Myocyte (in vitro differentiated cells): ENCODE results near the gene PHTF2. TPM values are rescaled to one million over a fixed set of nuclear protein-coding genes. Genes with fewer than 3 reads are reported as not detected.
"Not testable (repeated sequence)": the region's sequence is repeated elsewhere in the genome, so short reads cannot be mapped to it uniquely, and the experiment has no call there.

Experiments used
- DNase-seq: peaks from one replicate; pipeline ENCODE4 v3.0.0-alpha.2; 2012; ENCODE audit warnings: low read depth
- polyA plus RNA-seq: library from polyadenylated mRNA; unstranded; fragments of >200 nt; gene quantifications from one replicate; pipeline ENCODE4 v1.2.1, GENCODE V29; 2012; ENCODE audit warnings: missing spikeins
- total RNA-seq: library from RNA; depleted of rRNA; stranded (reverse); fragments of >200 nt; gene quantifications from 2 replicates; pipeline ENCODE4 v1.2.3, GENCODE V29; 2014

The PHTF2 gene
- total RNA-seq = 31.2 and 33.4 TPM in 2 replicates
- polyA plus RNA-seq = 16.5 TPM

DNA sequence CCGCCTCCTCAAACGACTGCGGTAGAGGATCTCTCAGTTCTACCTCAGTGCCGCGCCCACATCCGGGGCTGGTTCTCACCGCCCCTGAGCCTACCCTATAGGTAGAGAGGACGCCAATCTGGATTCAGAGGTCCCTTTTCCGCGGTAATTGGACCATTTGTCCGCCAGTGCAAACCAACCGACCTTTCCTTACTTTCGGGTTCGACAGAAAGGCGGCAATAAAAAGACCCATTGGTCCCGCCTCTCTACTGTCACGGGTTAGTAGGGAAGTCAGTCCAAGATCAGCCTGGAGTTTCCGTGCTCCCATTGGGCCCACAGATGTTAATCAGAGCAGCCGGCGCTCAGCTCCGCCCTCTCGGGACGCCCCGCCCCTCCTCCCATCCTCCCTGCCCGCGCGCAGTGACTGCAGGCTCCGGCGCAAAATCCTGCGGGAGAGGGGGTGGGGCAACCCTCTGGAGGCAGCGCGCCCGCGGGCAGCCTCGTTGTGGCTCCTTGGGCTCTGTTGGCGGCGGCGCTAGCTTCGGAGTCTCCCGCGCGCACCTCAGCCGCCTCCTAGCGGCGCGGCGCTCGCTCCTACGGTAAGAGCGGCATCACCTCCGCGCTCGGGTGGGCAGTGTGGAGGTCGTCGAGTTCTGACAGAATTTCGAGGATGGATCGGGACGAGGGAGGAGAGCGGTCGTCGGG, at the start of gene PHTF2, which contains the start of gene TMEM60:
Gene PHTF2 (plus strand): TSS at position 380 of the 684 bp plus-strand sequence.
Gene TMEM60 (minus strand): TSS at position 41 of the 684 bp plus-strand sequence. CDS start 4,061 bp downstream, outside the sequence.
- DNase-seq = peak; percentile 100

DNA sequence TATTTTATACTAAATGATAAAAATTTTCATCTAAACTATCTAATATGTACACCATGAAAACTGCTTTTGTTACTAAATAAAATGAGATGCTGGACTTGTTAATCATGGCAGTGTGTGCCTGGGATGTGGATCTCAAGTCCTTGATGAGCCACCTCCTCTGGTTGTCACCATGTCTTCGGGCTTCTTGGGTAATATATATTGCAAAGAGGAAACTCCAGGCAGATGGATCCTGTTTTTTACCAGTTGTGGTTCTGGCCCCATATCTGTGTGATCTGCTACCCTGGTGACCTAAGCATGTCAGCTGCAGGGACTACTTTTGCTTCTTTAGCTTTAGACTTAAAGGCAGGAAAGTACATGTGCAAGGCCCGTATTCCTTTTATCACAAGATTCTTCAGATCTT, 46.6 kb upstream of the PHTF2 start:
- no peak for DNase-seq

DNA sequence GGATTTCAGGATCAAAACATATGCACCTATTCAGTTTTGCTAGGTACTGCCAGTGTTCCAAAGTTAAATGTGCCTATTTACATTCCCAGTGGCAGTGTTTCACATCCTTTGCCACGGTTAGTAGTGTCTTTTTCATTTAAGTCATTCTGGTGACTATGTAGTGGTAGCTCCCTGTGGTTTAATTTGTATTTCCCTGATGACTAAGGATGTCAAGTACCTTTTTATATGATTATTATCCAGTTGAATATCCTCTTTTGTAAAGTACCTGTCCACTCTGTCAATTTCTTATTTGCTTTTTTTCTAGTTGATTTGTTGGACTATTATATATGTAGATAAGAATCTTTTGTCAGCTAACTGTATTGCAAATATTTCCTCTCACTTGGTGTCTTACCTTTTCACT, 45.4 kb upstream of the PHTF2 start:
- no peak for DNase-seq

DNA sequence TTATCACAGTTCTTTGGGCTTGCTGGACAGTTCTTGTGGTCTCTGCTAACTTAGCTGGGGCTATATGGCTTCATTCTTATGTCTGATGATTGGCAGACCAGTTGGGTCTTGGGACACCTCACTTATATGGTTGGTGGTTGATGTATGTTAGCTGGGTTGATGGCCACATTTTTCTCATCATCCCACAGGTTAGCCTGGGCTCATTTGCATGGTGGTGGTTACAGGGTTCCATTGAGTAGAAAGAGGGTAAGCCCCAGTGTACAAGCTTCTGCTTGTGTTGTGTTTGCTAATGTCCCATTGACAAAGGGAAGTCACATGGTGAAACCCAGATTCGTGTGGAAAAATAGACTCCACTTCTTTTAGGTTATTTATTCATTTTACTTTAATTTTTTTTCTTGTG, 41.0 kb upstream of the PHTF2 start:
- DNase-seq = no peak

DNA sequence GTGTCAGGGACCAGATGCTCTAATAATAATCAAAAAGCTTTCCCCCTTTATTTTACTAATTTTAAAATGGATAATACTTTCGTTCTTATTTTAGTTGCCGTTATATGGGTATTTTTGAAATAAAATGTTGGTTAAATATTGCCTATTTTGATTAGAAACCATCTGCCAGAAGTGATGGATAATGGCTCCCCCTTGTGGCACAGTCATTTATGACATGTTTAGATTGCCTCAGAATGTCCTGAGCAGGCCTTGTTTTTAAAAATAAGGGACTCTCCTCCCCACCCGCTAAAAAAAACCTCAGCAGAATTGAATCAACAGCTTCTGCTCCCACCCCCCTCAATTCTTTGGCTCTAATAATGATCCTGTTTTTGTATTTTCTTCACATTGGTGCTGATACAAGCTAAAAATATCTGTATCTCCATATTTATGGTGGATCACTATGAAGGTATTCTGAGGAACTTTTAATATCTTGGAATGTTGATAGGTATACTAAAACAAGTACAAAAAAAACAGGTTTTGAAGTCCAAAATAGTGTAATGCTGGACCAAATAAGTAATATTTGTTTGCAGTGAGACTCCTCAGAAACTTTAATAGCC, 39.2 kb upstream of the PHTF2 start:
- peak; percentile 85 for DNase-seq

DNA sequence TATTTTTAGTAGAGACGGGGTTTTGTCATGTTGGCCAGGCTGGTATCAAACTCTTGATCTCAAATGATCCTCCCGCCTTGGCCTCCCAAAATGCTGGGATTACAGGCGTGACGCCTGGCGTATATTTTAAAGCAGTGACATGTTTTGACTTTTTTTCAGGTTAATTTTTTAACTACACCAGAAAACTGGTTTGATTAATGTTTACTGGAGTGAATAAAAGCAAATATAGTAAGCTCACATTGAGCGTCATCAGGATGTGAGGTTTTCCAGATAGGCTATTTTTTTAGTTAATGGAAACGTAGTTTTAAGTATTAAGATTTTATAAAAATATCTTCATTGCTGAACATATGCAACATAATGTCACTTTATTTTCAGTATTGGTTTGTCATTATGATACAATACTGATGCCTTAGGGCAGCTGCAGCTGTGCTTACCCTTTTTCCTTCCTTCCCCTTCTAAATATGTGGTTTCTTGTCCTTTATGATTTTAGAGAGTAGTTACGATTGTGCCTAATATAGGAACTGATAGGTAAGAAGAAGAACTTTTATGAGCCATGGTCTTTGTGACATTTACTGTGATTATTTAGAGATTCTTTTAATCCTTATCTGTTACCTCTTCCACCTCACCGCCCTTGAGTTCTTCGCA, 37.6 kb upstream of the PHTF2 start:
- no peak for DNase-seq

DNA sequence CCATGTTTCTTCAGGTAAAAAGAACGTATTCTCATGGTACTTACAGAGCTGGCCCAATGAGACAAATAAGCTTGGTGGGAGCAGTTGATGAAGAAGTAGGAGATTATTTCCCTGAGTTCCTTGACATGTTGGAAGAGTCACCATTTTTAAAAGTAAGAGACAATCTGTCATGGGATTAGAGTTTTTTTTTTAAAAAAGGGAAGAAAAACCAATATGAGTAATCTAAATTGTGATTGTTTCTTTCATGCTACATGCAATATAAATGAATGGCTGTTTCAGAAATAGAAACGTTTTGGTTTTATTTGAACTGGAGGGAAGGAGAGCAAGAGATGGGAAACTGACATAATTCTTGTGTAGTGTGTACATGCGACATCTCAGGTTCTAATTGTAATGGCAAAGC, 33.1 kb upstream of the PHTF2 start:
- DNase-seq = no peak

DNA sequence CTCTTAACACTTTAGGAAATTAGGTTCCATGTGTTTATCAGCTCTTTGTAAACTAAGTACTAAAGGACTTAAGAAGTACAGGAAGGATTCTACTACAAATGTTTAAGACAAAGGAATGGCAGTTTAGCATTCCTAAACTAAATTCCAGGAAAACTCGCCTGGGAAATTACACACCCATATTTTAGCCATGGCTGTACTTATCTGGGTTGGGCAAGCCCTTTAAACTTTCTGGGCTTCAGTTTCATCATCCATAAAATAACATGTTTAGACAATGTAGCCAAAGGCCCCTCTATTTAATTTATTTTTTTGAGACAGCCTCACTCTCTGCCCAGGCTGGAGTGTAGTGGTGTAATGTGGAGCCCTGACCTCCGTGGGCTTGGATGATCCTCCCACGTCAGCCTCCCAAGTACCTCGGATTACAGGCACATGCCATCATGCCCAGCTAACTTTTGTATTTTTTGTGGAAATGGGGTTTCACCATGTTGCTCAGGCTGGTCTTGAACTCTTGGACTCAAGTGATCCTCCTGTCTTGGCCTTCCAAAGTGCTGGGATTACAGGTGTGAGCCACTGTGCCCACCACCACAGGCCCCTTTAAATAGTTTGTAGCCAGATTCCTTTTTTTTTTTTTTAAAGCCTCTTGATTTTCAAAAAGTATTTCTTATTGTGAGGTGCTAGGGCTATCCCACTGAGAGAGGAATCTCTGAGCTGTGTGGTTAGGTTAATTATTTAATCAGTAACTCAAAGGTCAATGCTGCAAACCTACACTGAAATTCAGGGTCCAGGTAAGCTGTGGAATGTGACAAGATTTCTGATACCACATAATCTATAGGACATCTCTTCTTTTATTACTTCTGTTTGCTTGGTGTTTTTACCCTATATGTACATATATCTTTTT, 32.4 kb upstream of the PHTF2 start:
- DNase-seq = no peak

DNA sequence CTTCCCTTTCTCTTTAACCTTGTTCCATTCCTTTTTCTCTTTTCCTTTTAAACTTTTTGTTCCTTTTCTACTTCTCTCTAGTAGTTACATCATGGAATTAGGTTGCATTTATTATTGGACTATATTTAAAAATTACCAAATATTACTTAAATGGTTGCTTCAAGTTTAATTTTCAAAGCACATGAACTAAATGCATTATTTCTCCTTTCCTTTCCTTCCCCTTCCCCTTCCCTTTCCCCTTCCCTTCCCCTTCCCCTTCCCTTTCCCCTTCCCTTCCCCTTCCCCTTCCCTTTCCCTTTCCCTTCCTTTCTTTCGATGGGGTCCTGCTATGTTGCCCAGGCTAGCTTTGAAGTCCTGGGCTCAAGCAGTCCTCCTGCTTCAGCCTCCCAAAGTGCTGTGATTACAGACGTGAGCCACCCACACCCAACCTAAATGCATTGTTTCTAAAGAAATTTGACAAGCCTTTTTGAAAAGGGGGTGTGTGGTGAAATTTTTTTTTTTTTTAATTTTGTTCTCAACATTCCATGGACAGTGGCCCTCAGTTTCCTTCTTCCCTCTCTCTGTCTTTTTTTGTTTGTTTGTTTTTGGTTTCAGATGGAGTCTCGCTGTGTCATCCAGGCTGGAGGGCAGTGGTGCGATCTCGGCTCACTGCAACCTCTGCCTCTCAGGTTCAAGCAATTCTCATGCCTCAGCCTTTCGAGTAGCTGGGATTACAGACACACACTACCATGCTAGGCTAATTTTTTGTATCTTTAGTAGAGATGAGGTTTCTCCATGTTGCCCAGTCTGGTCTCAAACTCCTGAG, 31.6 kb upstream of the PHTF2 start:
- no peak for DNase-seq

DNA sequence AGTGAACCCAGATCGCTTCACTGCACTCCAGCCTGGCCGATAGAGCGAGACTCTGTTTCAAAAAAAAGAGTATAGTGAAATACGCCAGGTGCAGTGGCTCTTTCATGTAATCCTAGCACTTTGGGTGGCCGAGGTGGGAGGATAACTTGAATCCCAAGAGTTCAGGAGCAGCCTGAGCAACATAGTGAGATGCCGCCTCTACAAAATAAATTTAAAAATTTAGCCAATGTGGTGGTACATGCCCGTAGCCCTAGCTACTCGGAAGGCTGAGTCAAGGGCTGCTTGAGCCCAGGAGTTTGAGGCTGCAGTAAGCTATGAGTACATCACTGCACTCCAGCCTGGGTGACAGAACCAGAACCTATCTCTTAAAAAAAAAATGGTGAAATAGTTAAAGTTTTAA, 28.3 kb upstream of the PHTF2 start:
- DNase-seq = no peak

DNA sequence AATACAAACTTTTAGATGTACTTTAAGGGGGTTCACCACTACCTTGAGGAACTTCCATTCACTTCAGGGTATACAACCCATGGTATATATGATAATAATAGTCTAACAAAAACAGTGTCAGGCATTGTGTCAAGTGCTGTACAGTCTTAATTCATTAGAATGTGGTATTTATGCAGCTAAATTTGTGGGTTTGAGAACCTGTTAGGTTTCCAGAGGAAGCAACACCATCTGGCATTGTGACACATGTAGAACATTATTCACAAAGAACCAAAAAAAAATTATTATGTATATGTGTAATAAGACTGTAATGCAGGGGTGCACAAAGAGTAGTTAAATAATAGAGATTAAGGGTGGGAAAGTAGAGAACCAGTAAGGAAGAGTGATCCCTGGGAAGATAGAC, 26.7 kb upstream of the PHTF2 start:
- no peak for DNase-seq

DNA sequence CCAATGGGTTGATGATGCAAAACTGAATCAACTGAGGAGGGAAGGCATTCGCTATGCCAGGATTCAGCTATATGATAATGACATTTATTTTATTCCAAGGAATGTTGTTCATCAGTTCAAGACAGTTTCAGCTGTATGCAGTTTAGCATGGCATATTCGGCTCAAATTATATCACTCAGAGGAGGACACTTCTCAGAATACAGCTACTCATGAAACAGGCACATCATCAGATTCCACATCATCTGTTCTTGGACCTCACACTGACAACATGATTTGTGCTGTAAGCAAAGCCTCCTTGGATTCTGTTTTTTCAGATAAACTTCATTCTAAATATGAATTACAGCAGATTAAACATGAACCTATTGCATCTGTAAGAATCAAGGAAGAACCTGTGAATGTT, 20.0 kb upstream of the PHTF2 start:
- no peak for DNase-seq

DNA sequence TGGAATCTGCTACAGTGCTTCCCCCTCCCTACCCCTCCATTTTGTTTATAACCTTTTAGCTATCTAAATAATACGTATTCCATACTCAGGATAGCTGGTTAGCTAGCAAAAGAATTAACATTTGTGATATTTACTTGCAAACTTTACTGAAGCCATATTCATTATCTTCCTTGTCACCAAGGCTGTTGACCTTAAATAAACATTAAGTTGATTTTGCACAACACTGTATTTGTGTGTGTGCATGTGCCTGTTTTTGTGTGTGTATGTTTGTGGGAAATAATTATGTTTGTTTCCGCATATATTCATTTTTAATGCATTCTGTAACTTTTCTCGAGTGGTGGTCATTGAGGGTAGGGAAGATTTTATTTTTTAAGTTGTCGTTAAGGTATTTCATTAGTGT, 16.2 kb upstream of the PHTF2 start:
- no peak for DNase-seq

DNA sequence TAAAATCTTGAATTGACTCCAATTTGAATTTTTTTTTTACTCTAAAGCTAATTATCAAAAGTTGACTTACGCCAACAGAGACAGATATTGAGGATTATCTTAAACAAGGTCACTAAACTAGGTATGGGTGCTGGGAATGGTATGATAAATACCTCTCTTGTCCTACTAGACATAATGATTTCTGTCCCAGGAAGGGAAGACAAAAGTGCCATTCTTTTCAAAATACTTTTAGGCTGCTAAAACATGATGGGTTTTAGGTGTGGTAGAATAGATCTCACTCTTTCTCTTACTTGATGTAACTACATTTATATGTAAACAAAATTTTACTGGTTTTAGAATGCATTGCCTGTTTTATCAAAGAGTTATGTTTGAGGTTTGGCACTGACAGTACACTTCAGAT, 15.5 kb upstream of the PHTF2 start:
- DNase-seq = no peak

DNA sequence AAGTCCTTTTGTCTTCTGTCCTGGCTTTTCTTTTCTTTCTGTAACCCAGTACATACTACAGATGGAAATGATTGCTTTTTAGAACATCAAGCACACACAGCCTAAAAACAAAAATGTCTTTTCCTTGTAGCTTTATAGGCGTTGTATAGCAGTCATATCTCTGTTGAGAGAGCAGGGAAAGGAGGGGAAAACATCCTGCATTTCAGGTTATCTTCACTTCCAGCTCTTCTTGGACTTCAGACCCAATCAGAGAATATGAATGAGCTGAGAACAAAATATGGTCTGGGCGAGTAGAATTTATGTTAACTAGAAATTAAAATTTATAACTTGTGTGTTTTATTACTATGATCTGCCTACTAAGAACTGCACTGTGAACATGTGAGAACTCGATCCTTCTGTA, 15.0 kb upstream of the PHTF2 start:
- no peak for DNase-seq

DNA sequence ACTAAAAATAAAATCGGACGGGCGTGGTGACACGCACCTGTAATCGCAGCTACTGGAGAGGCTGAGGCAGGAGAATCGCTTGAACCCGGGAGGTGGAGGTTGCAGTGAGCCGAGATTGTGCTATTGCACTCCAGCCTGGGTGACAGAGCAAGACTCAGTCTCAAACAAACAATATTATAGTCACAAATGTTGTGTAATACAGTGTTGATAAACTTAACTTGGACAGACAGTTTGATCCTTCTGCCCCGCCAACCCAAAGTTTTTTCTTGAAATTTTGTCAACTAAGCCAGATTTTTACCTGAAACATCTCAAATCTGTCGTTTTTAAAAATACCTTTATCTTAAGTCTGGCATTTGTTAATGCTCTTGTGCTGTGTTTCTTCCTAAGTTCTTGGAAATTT, 14.1 kb upstream of the PHTF2 start:
- DNase-seq = not testable (repeated sequence)

DNA sequence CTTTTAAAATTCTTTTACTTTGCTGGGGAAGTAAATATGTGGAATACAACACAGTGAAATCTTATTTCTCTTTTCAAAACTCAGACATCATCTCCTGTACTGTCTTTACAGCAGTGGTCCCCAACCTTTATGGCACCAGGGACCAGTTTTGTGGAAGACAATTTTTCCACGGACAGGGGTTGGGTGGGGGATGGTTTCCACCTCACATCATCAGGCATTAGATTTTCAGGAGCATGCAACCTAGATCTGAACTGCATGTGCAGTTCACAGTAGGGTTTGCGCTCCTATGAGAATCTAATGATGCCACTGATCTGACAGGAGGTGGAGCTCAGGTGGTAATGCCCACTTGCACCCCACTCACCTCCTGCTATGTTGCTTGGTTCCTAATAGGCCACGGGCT, 12.6 kb upstream of the PHTF2 start:
- DNase-seq = no peak

DNA sequence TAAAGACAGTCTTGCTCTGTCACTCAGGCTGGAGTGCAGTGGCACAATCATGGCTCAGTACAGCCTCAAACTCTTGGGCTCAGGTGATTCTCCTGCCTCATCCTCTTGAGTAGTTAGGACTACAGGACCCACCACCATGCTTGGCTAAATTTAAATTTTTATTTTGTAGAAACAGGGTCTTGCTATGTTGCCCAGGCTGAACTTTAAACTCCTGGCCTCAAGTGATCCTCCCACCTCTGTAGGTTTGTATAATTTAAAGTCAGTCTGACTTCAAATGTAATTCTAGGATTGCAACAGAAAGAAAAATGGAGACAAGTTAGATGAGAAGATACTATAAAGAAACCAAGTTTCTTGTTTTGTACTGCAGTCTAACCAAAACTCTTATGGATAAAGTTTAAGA, 11.8 kb upstream of the PHTF2 start:
- DNase-seq = no peak

DNA sequence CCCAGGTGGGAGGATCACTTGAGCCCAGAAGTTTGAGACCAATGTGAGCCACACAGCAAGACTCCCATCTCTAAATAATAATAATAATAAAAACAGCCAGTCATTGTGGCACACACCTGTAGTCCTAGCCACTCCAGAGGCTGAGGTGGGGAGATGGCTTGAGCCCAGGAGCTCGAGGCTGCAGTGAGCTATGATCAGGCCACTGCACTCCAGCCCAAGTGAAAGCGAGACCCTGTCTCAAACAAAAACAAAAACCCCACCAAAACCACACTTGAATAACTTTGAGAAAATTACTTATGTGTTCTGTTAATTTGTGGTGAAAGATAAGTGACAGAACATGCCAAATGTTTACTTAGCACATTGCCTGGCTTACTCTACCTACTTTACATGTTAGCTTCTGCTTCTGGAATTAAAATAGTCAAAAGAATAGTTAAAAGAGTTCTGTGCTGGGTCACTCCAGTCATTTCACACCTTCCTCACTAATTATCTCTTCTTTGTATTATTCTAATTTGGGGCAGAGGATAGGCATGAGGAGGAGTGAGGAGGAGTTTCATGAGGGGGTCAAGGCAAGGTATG, 10.2 kb upstream of the PHTF2 start:
- no peak for DNase-seq

DNA sequence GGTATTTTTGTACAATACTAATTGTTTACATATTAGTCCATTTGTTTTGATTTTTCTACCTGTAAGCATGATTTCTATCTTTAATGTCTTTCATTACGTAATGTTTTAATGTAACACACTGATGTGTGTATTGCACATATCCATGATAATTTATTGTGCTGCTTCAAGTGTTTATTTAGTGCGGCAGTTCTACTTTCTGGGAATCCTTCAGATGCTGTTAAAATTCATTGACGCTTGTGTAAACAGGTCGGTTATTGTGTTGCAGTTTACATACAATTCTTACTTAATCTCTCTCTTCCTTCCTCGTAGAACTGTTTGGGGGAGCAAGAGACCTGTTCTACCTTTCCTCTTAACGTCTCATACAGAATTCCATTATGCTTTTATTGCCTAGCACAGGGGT, 7.2 kb upstream of the PHTF2 start:
- no peak for DNase-seq
